Tibial nerve (tissue), 3 donors: ENCODE measurements around the gene CCDC88B.

Experiments
- POLR2A ChIP-seq, 2 donors: fragments of 450-650 bp; IDR thresholded peaks; one replicate each; pipeline ENCODE4 v1.6.1; 2017; ENCODE audit warnings: antibody characterized with exemption in 2 of 2, mild to moderate bottlenecking in 2 of 2, moderate library complexity in 2 of 2
- TF ChIP-seq, protein P1 (sequence below), 5 experiments: fragments of 200-600 bp in 3 of 5; fragments of 450-650 bp in 2 of 5; sonication (generic) in 3 of 5; IDR thresholded peaks; one replicate each; pipeline ENCODE4 v1.5.1; 2016 to 2019; ENCODE audit warnings: antibody characterized with exemption in 5 of 5, mild to moderate bottlenecking in 3 of 5, moderate library complexity in 2 of 5

DNA sequence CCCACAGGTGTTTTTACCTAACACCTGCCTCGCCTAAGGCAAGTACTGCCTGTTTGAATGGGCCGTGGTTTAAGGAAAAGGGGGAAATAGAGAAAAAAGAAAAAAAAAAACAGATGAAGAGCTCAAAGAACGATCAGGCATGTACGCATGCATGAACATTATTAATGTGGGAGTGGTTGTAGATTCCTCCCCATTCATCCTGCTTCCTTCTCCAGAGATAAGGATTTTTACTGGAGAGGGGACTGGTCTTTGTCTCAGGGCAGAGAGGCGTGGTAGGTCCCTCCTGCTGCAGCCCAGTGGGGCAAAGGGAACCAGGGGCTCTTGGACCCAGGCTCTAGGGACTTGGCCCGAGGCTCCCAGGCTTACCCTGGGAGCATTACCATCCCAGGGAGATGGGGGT lies 42.0 kb downstream of the CCDC88B start:
- TF ChIP-seq POLR2A (IDR thresholded peaks at IDR 0.05), result no peak
- TF ChIP-seq, protein P1, sequence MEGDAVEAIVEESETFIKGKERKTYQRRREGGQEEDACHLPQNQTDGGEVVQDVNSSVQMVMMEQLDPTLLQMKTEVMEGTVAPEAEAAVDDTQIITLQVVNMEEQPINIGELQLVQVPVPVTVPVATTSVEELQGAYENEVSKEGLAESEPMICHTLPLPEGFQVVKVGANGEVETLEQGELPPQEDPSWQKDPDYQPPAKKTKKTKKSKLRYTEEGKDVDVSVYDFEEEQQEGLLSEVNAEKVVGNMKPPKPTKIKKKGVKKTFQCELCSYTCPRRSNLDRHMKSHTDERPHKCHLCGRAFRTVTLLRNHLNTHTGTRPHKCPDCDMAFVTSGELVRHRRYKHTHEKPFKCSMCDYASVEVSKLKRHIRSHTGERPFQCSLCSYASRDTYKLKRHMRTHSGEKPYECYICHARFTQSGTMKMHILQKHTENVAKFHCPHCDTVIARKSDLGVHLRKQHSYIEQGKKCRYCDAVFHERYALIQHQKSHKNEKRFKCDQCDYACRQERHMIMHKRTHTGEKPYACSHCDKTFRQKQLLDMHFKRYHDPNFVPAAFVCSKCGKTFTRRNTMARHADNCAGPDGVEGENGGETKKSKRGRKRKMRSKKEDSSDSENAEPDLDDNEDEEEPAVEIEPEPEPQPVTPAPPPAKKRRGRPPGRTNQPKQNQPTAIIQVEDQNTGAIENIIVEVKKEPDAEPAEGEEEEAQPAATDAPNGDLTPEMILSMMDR (IDR thresholded peaks at IDR 0.05), result no peak
